Measurements from ENCODE around the gene MSI2.

Gene MSI2

GRCh38 chr17:57324060-57324459 is 67.7 kb downstream of the MSI2 start:
- DNase-seq = no peak

- no peak for DNase-seq
Measured at GRCh38 chr17:57324631-57325030, 68.3 kb downstream of the MSI2 start.

DNA sequence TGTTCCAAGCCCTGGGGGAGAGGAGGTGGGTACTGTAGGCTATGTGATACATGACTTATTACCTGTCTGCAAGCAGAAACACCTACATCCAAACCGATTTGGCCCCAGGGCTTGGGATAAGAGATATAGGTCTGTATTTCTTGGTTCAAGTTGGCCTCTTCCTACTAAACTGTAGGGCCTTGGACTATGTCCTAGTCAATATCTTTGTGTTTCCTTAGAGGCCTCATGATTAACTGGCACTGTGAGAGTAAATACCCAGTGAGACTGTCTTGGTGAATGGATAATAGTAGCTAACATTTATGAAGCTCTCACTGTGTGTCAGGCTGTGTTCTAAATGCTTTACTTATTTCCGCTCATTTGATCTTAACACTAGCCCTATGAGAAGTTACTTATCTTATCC is 70.0 kb downstream of the MSI2 start:
- DNase-seq = no peak

GRCh38 chr17:57326764-57327163 is 70.4 kb downstream of the MSI2 start:
- DNase-seq = no peak

DNA sequence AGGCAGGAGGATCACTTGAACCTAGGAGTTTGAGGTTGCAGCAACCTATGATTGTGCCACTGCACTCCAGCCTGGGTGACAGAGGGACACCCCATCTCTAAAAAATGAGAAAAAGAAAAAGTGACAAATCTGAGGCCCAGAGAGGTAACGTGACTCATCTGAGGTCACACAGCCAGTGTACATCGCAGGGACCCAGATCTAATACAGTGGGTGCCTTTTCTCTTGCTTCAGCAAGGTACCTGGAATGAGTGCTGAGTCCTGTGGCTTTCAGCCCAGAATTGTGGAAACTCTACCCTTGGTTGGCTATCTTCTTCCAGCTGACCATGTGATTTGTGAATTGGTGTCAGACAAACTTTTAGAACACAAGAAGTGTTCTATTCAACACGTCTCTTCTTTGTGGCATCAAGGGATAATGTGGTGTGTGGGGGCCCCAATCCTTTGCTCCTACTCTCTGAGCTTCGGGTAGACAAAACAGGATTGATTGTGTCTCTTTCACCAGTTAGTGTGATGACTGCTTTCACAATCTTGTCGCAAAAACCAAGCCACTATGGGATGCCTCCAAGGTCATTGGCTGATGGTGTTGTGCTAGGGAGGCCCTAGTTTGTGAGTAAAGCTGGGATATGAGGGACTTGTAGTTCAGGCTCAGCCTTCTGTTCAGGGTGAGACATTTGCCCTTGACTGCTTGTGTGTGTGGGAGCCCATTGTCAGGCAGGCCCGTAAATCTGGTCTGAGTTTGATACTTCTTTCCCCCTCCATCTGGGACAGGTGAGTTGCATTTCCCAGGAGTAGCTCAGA is 71.0 kb downstream of the MSI2 start:
- DNase-seq = no peak

- no peak for DNase-seq
Measured at GRCh38 chr17:57328109-57328882, 72.0 kb downstream of the MSI2 start.

GRCh38 chr17:57329380-57330214 is 73.3 kb downstream of the MSI2 start:
- DNase-seq = no peak

DNA sequence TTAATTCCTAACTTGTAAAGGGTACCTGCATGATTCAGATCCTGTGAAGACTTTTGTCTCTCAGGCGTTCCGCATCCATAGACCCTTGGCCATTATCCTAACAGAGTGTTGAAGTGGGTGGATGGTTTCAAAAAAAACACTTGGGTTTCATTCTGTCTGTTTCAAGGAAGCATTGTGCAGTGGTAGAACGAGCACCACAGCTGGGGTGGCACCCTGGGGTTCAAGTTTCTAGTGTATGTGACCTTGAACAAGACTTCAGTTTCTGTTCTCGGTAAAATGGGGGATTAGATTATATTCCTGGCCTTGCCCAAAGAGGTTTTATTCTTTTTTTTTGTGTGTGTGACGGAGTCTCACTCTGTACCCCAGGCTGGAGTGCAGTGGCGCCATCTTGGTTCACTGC is 74.3 kb downstream of the MSI2 start:
- no peak for DNase-seq

- DNase-seq = no peak
Measured at GRCh38 chr17:57331423-57331822, 75.1 kb downstream of the MSI2 start.

GRCh38 chr17:57332501-57332900 is 76.2 kb downstream of the MSI2 start:
- no peak for DNase-seq

- DNase-seq = no peak
Measured at GRCh38 chr17:57335195-57335792, 79.0 kb downstream of the MSI2 start.

DNA sequence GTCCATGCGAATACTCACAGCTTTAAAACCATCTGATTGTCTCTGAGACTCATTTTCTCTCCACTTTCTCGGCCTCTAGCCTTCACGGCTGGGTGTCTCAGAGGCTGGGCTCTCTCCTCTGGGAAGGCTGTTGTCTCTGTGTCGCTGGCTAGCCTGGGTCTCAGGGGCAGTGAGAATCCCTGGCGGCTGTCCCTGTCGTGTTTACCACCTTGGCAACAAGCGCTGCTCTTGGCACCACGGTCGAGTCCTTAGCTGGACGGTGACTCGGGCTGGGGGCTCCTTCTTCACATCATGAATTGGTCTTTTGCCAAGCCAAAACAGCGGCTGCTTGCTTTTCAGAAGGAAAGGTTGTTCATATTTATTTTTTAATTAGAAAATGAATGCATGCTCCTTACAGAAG is 81.1 kb downstream of the MSI2 start:
- DNase-seq = no peak

DNA sequence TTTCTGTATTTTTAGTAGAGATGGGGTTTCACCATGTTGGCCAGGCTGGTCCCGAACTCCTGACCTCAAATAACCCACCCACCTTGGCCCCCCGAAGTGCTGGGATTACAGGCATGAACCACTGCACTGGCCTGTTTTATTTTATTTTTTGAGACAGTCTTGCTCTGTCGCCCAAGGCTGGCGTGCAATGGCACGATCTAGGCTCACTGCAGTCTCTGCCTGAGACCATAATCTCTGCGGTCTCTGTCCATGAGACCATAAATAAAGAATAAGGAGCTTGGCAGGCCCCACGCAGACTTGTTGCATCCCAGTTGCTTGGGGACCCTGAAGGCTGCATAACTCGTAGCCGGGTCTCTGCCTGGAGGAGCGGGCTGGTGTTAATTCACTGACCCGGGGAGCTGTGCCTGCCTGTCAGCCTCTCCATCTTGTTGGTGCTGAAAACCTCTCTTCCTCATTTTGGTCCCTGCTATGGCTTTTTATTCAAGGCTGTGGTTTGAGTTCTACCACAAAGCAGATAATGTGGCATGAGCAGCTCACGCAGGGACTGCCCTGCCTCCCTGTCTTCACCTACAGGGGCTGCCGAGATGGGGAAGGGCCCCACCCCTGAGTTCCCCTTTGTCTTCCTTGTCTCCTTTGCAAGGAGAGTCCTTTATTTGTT is 82.1 kb downstream of the MSI2 start:
- no peak for DNase-seq

- no peak for DNase-seq
Measured at GRCh38 chr17:57340160-57340981, 84.0 kb downstream of the MSI2 start.

GRCh38 chr17:57341611-57342540 is 85.6 kb downstream of the MSI2 start:
- DNase-seq = no peak

DNA sequence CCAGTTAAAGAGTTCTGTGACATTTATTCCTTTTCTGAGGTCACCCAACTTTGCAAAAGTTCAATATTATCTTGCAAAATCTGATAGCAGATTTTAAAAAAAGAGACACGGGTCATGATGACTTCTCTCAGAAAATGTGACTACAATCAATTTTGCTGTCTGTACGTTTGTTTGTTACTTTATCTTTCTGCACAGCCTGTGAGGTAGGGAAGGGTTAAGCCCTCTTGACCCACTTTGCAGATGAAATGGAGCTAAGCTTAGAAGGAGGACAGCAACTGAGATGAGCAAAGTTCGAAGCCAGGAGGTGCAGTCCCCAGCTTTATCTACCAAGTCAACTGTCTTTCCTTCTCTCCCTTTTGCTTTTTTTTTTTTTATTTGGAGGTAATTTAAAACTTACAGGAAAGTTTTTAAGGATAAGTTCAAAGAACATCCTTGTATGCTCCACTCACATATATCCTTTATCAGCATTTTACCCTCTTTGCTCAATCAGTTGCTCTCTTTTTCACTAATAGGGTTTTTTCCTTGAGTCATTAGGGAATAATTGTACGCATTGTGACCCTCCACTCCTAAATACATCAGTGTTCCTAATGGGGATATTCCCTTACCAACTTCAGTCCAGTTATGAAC is 86.8 kb downstream of the MSI2 start:
- DNase-seq = no peak

GRCh38 chr17:57343717-57344116 is 87.4 kb downstream of the MSI2 start:
- no peak for DNase-seq

- no peak for DNase-seq
Measured at GRCh38 chr17:57344261-57344660, 87.9 kb downstream of the MSI2 start.

GRCh38 chr17:57349541-57350247 is 93.4 kb downstream of the MSI2 start:
- no peak for DNase-seq
